ENCODE measurements around the gene MYRIP.

DNA sequence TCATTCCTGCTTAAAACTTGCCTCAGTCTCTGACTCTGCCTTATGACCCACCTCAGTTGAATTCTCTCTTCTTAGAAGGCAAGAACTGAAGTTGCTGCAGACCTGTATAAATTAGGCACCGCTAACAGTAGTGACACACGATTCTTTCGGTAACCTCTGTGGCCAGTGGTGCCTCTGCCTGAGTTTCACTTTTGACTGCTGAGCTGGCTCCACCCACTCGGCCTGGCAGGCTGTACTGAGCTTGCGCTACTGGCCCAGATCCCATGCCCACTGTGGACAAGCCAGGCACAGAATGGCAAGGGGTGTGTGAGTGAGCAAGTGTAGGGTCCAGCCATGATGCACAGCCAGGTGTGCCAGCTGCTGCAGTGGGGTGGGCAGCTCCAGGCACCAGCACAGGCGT lies 481.0 kb downstream of the MYRIP start:
- TF ChIP-seq, protein P1, sequence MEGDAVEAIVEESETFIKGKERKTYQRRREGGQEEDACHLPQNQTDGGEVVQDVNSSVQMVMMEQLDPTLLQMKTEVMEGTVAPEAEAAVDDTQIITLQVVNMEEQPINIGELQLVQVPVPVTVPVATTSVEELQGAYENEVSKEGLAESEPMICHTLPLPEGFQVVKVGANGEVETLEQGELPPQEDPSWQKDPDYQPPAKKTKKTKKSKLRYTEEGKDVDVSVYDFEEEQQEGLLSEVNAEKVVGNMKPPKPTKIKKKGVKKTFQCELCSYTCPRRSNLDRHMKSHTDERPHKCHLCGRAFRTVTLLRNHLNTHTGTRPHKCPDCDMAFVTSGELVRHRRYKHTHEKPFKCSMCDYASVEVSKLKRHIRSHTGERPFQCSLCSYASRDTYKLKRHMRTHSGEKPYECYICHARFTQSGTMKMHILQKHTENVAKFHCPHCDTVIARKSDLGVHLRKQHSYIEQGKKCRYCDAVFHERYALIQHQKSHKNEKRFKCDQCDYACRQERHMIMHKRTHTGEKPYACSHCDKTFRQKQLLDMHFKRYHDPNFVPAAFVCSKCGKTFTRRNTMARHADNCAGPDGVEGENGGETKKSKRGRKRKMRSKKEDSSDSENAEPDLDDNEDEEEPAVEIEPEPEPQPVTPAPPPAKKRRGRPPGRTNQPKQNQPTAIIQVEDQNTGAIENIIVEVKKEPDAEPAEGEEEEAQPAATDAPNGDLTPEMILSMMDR (IDR thresholded peaks at IDR 0.05 in 2 of 3, conservative IDR thresholded peaks at IDR 0.05 in 1 of 3; ENCODE audit: borderline replicate concordance in 1 of 3, insufficient read depth in 1 of 3, low read depth in 2 of 3, low read length in 2 of 3), result no peak
- TF ChIP-seq, protein P2, sequence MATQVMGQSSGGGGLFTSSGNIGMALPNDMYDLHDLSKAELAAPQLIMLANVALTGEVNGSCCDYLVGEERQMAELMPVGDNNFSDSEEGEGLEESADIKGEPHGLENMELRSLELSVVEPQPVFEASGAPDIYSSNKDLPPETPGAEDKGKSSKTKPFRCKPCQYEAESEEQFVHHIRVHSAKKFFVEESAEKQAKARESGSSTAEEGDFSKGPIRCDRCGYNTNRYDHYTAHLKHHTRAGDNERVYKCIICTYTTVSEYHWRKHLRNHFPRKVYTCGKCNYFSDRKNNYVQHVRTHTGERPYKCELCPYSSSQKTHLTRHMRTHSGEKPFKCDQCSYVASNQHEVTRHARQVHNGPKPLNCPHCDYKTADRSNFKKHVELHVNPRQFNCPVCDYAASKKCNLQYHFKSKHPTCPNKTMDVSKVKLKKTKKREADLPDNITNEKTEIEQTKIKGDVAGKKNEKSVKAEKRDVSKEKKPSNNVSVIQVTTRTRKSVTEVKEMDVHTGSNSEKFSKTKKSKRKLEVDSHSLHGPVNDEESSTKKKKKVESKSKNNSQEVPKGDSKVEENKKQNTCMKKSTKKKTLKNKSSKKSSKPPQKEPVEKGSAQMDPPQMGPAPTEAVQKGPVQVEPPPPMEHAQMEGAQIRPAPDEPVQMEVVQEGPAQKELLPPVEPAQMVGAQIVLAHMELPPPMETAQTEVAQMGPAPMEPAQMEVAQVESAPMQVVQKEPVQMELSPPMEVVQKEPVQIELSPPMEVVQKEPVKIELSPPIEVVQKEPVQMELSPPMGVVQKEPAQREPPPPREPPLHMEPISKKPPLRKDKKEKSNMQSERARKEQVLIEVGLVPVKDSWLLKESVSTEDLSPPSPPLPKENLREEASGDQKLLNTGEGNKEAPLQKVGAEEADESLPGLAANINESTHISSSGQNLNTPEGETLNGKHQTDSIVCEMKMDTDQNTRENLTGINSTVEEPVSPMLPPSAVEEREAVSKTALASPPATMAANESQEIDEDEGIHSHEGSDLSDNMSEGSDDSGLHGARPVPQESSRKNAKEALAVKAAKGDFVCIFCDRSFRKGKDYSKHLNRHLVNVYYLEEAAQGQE (IDR thresholded peaks at IDR 0.05; ENCODE audit: low read depth), result no peak
- TF ChIP-seq POLR2A (IDR thresholded peaks at IDR 0.05; ENCODE audit: borderline replicate concordance, extremely low read depth, insufficient read depth, insufficient read length), result no peak
- TF ChIP-seq, protein P3, sequence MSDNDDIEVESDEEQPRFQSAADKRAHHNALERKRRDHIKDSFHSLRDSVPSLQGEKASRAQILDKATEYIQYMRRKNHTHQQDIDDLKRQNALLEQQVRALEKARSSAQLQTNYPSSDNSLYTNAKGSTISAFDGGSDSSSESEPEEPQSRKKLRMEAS (IDR thresholded peaks at IDR 0.05), result no peak
- no peak for TF ChIP-seq TCF7L2 (IDR thresholded peaks at IDR 0.05; ENCODE audit: borderline replicate concordance, extremely low read depth, insufficient read depth, insufficient read length)

Measured in HCT116 (cell line).